ENCODE results near the gene GPS2.

Gene GPS2

GRCh38 chr17:7324438-7324779 is 9.2 kb upstream of the GPS2 start:
- DNase-seq (ENCODE audit: low read depth) = no peak
- TF ChIP-seq CTCF (IDR thresholded peaks at IDR 0.05; ENCODE audit: insufficient read depth, low read depth, low read length, missing control alignments) = no peak
- H3K4me3 ChIP-seq (ENCODE audit: low read length) = no peak overlapping the region

GRCh38 chr17:7323731-7324437 is 8.7 kb upstream of the GPS2 start:
- DNase-seq (ENCODE audit: low read depth) = peak; percentile 61
- no peak overlapping the region for H3K4me3 ChIP-seq (ENCODE audit: low read length)
- peak; percentile 86 for TF ChIP-seq CTCF (IDR thresholded peaks at IDR 0.05; ENCODE audit: insufficient read depth, low read depth, low read length, missing control alignments)

GRCh38 chr17:7322520-7323194 is 7.5 kb upstream of the GPS2 start:
- no peak for TF ChIP-seq CTCF (IDR thresholded peaks at IDR 0.05; ENCODE audit: insufficient read depth, low read depth, low read length, missing control alignments)
- DNase-seq (ENCODE audit: low read depth) = no peak
- H3K4me3 ChIP-seq (ENCODE audit: low read length) = no peak overlapping the region

GRCh38 chr17:7321466-7321865 is 6.3 kb upstream of the GPS2 start:
- DNase-seq (ENCODE audit: low read depth) = no peak
- H3K4me3 ChIP-seq (ENCODE audit: low read length) = no peak overlapping the region
- no peak for TF ChIP-seq CTCF (IDR thresholded peaks at IDR 0.05; ENCODE audit: insufficient read depth, low read depth, low read length, missing control alignments)

- H3K4me3 ChIP-seq (ENCODE audit: low read length) = no peak overlapping the region
- TF ChIP-seq CTCF (IDR thresholded peaks at IDR 0.05; ENCODE audit: insufficient read depth, low read depth, low read length, missing control alignments) = no peak
- DNase-seq (ENCODE audit: low read depth) = no peak
Observed at GRCh38 chr17:7318121-7318860, 3.1 kb upstream of the GPS2 start.

GRCh38 chr17:7317161-7317803 is 2.1 kb upstream of the GPS2 start:
- no peak for DNase-seq (ENCODE audit: low read depth)
- no peak overlapping the region for H3K4me3 ChIP-seq (ENCODE audit: low read length)

More at GRCh38 chr17:7317161-7317803, 2.1 kb upstream of the GPS2 start:
- TF ChIP-seq CTCF (IDR thresholded peaks at IDR 0.05; ENCODE audit: insufficient read depth, low read depth, low read length, missing control alignments) = no peak
